Motor neuron (in vitro differentiated cells): ENCODE measurements around the gene SBF2. TPM values are rescaled to one million over a fixed set of nuclear protein-coding genes. Genes with fewer than 3 reads are reported as not detected.

ENCODE experiments used
- ATAC-seq, 8 experiments: fragments of 200-7000 bp; cut with Tn5 transposase; replicated peaks in 6 of 8; 2 replicates each; pipeline ENCODE4 v1.8.0; 2021; ENCODE audit warnings: mild to moderate bottlenecking in 8 of 8, moderate library complexity in 8 of 8
- H3K27ac ChIP-seq, 2 donors: fragments of 250-450 bp; sonication (Bioruptor Pico); 2 replicates each; pipeline ENCODE4 v1.9.0; 2021; ENCODE audit warnings: antibody characterized with exemption in 2 of 2, mild to moderate bottlenecking in 2 of 2, moderate library complexity in 1 of 2
- H3K4me1 ChIP-seq, 2 donors: fragments of 250-450 bp; sonication (Bioruptor Pico); replicated peaks in 1 of 2; 2 replicates each; pipeline ENCODE4 v1.6.1; 2021; ENCODE audit warnings: antibody characterized with exemption in 2 of 2, mild to moderate bottlenecking in 2 of 2, moderate library complexity in 1 of 2
- H3K4me3 ChIP-seq, 5 donors: fragments of 250-450 bp; sonication (Bioruptor Pico); 2 replicates each; pipeline ENCODE4 v1.9.0; 2021; ENCODE audit warnings: antibody characterized with exemption in 5 of 5, mild to moderate bottlenecking in 5 of 5, moderate library complexity in 4 of 5
- WGBS, 10 experiments: fragments of 450-650 bp; shearing (Covaris generic); methylation state at CpG; one replicate each; pipeline ENCODE4 v1.0.0; 2022; 5-methylcytosine and 5-hydroxymethylcytosine counted together
- in situ Hi-C, 9 experiments: fragments of 400-800 bp; cut with MboI; loops; one replicate each; pipeline ENCODE4 v1.15.0; 2021; ENCODE audit warnings: low sequenced_read_pairs in 9 of 9, low pct_unique_long_range_greater_than_20kb in 2 of 9; ENCODE audit not compliant: unreplicated experiment in 9 of 9
- total RNA-seq, 8 experiments: library from RNA; unstranded; fragments of 300-600 nt; gene quantifications; 2 replicates each; pipeline versions ENCODE4 v1.2.3 to v1.2.4, GENCODE V29; 2022

SBF2 gene
- total RNA-seq, 8 experiments from 2014 or later, result 31.8 to 66.3 (median 44.6) TPM

- in situ Hi-C loops, result no loop called here
- no peak for ATAC-seq
- H3K4me3 ChIP-seq, result no peak overlapping the region
- 40 to 100% (median 94%) methylated on average over 1 to 2 of the region's 2 CpGs; no CpG with 5 or more reads in 1 of the 10 experiments for WGBS, 10 experiments
- peaks cover 0 to 2% of the 10 kb centered on the region in 2 donors for H3K4me1 ChIP-seq
- no peak overlapping the region for H3K27ac ChIP-seq
Measured at GRCh38 chr11:9736365-9736764, 557.7 kb downstream of the SBF2 start.

DNA sequence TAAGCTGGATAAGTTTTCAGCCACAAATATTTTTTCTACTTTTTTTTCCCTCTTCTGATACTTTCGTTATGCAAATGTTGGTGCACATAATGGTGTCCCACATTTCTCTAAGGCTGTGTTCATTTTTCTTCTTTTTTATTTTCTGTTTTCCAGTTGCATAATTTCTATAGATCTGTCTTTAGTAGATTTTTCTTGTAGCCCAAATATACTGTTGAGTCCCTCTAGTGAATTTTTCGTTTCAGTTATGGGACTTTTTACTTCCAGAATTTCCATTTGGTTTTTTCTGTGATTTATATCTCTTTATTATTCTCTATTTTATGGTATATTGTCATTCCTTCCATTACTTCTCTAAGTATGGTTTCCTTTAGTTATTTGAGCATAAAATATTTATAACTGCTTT is 558.1 kb downstream of the SBF2 start:
- Histone ChIP-seq H3K4me3 (no peak overlapping the region), H3K4me1 (peaks cover 0 to 2% of the 10 kb centered on the region in 2 donors), H3K27ac (no peak overlapping the region)
- ATAC-seq, result no peak
- in situ Hi-C loops, result no loop called here
- 51 to 100% (median 96%) methylated on average over 2 of the region's 2 CpGs for WGBS, 10 experiments

DNA sequence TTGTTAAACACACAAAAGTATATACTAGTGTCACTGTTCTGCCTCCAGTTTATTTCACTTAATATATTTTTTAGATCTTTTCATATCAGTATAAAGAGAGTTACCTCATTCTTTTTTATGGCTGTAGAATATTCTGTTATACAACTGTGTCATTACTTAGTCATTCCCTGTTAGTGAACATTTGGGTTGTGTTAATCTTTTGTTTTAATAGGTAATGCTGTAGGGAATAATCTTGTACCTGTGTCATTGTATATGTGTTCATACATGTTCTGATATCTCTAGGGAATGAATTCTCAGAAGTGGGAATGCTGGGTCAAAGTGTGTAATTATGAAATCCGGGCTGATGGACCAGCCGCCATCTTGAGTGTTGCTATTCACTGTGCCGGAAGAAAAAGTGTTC is 558.8 kb downstream of the SBF2 start:
- Histone ChIP-seq H3K27ac (no peak overlapping the region), H3K4me1 (peaks cover 0 to 2% of the 10 kb centered on the region in 2 donors), H3K4me3 (no peak overlapping the region)
- ATAC-seq, result no peak
- in situ Hi-C loops, result no loop called here
- WGBS, 10 experiments, result 83 to 100% (median 97%) methylated on average over 2 to 3 of the region's 3 CpGs; no CpG with 5 or more reads in 5 of the 10 experiments

DNA sequence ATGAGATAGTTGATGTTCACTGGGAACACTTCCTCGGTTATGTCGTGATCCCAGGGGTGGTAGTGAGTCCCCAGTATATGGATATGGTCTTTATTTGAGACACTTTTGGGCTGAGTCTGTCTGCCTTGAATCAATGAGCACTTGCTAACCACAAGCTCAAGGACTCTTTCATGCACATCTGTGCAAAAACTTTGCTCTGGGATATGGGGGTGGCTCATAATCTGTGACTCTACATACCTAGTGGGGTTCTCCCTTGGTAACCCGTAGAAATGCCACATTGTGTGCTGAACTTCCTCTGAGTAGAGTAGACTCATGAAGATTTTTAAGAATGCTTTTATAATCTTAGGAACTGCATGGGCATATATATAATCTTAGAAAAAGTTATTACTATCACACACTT is 560.8 kb downstream of the SBF2 start:
- ATAC-seq, result no peak
- H3K4me1 ChIP-seq, result peaks cover 0 to 2% of the 10 kb centered on the region in 2 donors
- in situ Hi-C loops, result no loop called here
- H3K27ac ChIP-seq, result no peak overlapping the region
- no peak overlapping the region for H3K4me3 ChIP-seq
- 80 to 100% (median 97%) methylated on average over 1 to 2 of the region's 3 CpGs; no CpG with 5 or more reads in 4 of the 10 experiments for WGBS, 10 experiments

DNA sequence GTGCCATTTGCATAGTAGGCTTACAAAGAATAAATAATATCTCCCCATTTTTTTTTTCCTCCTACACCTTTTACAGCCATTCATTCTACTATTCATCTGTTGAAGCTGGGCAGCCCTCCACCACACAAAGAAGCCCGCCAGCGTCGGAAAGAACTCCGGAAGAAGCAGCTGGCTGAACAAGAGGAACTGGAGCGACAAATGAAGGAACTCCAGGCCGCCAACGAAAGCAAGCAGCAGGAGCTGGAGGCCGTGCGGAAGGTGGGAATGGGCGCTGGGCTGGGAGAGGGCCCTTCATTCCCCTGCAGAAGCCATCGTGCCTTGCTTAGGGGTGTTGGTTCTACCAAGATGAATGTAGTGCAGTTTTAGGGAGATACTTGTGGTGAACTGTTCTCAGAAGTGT is 561.6 kb downstream of the SBF2 start:
- Histone ChIP-seq H3K27ac (no peak overlapping the region), H3K4me1 (peaks cover 0 to 2% of the 10 kb centered on the region in 2 donors), H3K4me3 (no peak overlapping the region)
- ATAC-seq, result no peak
- WGBS, 10 experiments, result 31 to 100% (median 70%) methylated on average over 1 to 11 of the region's 11 CpGs; no CpG with 5 or more reads in 4 of the 10 experiments
- in situ Hi-C loops, result no loop called here

GRCh38 chr11:9731256-9731655 is 562.8 kb downstream of the SBF2 start:
- no peak overlapping the region for H3K4me3 ChIP-seq
- no peak for ATAC-seq
- in situ Hi-C loops, result no loop called here
- WGBS, 10 experiments, result 17 to 100% (median 85%) methylated on average over 1 of the region's 1 CpG; no CpG with 5 or more reads in 2 of the 10 experiments
- H3K4me1 ChIP-seq, result peaks cover 0 to 2% of the 10 kb centered on the region in 2 donors
- H3K27ac ChIP-seq, result no peak overlapping the region

Other genes with a start within 250 kb of the SBF2 start
- gene ADM, start 10.9 kb upstream of the SBF2 start, total RNA-seq, result 100 to 1,000 TPM in 1 of 8 experiments, 10 to 100 TPM in 6, 1 to 10 TPM in 1; 3.6 to 131 (median 31.3) TPM
- 10 to 100 TPM in 1 of 8 experiments, 1 to 10 TPM in 5, under 1 TPM in 2; 0.46 to 13.5 (median 2.4) TPM for gene AMPD3, start 161.0 kb upstream of the SBF2 start, total RNA-seq
- gene RNF141, start 247.0 kb upstream of the SBF2 start, total RNA-seq, result 10 to 100 TPM; 19.0 to 44.3 (median 21.9) TPM